ENCODE measurements around the gene CHST8. TPM values are rescaled to one million over a fixed set of nuclear protein-coding genes. Genes with fewer than 3 reads are reported as not detected.

Gene CHST8
- total and polyA plus RNA-seq, 2 donors from 2014 or later: 0.28 TPM; not detected in 1

DNA sequence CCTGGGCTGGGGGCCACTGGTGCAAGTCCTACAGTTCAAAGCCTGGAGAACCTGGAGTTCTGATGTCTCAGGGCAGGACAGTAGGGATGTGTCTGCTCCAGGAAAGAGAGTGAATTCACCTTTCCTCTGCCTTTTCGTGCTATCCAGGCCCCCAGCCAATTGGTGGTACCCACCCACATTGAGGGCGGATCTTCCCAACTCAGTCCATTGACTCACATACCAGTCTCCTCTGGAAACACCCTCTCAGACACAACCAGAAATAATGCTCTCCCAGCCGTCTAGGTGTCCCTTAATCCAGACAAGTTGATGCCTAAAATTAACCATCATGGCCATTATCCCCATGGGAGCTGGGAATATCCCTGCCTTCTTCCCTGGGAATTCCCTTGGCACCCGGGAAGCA is 38.8 kb upstream of the CHST8 start:
- no peaks in the 10 kb centered on the region for H3K27me3 ChIP-seq (ENCODE audit: control insufficient read depth, insufficient read depth, low read length)
- H3K9ac ChIP-seq (ENCODE audit: low read length in 3 of 3): no peak overlapping the region
- FAIRE-seq (no peak), DNase-seq (no peak)
- no peaks in the 10 kb centered on the region for H3K36me3 ChIP-seq (ENCODE audit: control insufficient read depth in 2 of 3, insufficient read depth in 3 of 3, low read length in 3 of 3)
- H3K4me1 ChIP-seq (ENCODE audit: control insufficient read depth in 2 of 3, insufficient read depth in 2 of 3, low read depth in 1 of 3, low read length in 3 of 3): no peaks in the 10 kb centered on the region
- intact Hi-C loops (cut with DNase I): no loop called here
- H3K27ac ChIP-seq (ENCODE audit: low read depth in 2 of 2, low read length in 2 of 2): no peak overlapping the region
- H3K4me3 ChIP-seq (ENCODE audit: low read length in 3 of 3): no peak overlapping the region
- TF ChIP-seq, protein P1, sequence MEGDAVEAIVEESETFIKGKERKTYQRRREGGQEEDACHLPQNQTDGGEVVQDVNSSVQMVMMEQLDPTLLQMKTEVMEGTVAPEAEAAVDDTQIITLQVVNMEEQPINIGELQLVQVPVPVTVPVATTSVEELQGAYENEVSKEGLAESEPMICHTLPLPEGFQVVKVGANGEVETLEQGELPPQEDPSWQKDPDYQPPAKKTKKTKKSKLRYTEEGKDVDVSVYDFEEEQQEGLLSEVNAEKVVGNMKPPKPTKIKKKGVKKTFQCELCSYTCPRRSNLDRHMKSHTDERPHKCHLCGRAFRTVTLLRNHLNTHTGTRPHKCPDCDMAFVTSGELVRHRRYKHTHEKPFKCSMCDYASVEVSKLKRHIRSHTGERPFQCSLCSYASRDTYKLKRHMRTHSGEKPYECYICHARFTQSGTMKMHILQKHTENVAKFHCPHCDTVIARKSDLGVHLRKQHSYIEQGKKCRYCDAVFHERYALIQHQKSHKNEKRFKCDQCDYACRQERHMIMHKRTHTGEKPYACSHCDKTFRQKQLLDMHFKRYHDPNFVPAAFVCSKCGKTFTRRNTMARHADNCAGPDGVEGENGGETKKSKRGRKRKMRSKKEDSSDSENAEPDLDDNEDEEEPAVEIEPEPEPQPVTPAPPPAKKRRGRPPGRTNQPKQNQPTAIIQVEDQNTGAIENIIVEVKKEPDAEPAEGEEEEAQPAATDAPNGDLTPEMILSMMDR (IDR thresholded peaks at IDR 0.05; ENCODE audit: borderline replicate concordance, extremely low read depth, insufficient read depth): no peak
- H3K9me3 ChIP-seq (ENCODE audit: control insufficient read depth in 2 of 3, insufficient read depth in 1 of 3, low read length in 3 of 3): peaks cover 0 to 9% (median 0%) of the 10 kb centered on the region in 3 donors

DNA sequence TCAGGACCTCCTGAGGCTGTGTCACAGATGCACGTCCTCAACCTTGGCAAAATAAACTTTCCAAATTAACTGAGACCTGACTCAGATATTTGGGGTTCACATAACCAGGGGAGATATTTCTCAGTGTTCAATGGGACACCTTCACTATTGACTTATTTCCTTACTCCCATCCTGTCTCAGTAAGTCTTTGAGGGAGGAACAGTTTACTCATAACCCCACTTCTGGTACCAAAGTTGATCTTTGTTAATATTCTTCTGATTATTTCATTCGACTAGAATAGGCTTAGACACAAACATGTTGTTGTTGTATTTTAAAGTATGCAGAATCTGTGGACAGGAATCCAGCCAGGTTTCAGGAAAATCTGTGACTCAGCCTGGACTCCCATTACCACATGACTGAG is 34.6 kb upstream of the CHST8 start:
- H3K36me3 ChIP-seq (ENCODE audit: control insufficient read depth in 2 of 3, insufficient read depth in 3 of 3, low read length in 3 of 3): no peaks in the 10 kb centered on the region
- no peaks in the 10 kb centered on the region for H3K4me1 ChIP-seq (ENCODE audit: control insufficient read depth in 2 of 3, insufficient read depth in 2 of 3, low read depth in 1 of 3, low read length in 3 of 3)
- DNase-seq (no peak), FAIRE-seq (no peak)
- H3K4me3 ChIP-seq (ENCODE audit: low read length in 3 of 3): no peak overlapping the region
- peaks cover 0 to 14% (median 2%) of the 10 kb centered on the region in 3 donors for H3K9me3 ChIP-seq (ENCODE audit: control insufficient read depth in 2 of 3, insufficient read depth in 1 of 3, low read length in 3 of 3)
- intact Hi-C loops (cut with DNase I): no loop called here
- no peaks in the 10 kb centered on the region for H3K27me3 ChIP-seq (ENCODE audit: control insufficient read depth, insufficient read depth, low read length)
- H3K27ac ChIP-seq (ENCODE audit: low read depth in 2 of 2, low read length in 2 of 2): no peak overlapping the region
- TF ChIP-seq, protein P1 (IDR thresholded peaks at IDR 0.05; ENCODE audit: borderline replicate concordance, extremely low read depth, insufficient read depth): no peak
- no peak overlapping the region for H3K9ac ChIP-seq (ENCODE audit: low read length in 3 of 3)

DNA sequence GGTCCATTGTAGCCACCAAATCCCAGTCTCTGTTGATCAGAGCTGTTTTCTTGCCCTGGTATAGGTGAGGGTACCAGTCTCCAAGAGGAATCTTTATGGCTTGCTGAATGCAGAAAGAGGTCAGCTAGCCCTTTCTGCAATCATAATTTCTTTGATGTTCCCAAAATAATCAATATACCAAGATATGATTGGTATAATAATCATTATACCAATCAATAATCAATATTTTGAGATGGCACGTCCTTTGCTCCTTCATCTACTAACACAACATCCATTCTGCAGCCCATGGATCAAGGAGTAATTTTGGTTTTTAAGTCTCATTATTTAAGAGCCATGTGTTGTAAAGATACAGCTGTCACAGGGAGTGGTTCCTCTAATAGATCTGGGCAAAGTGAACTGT is 31.5 kb upstream of the CHST8 start:
- FAIRE-seq (no peak), DNase-seq (no peak)
- intact Hi-C loops (cut with DNase I): no loop called here
- Histone ChIP-seq H3K27ac (ENCODE audit: low read depth in 2 of 2, low read length in 2 of 2) (no peak overlapping the region), H3K9ac (ENCODE audit: low read length in 3 of 3) (no peak overlapping the region), H3K4me3 (ENCODE audit: low read length in 3 of 3) (no peak overlapping the region), H3K4me1 (ENCODE audit: control insufficient read depth in 2 of 3, insufficient read depth in 2 of 3, low read depth in 1 of 3, low read length in 3 of 3) (no peaks in the 10 kb centered on the region), H3K36me3 (ENCODE audit: control insufficient read depth in 2 of 3, insufficient read depth in 3 of 3, low read length in 3 of 3) (no peaks in the 10 kb centered on the region), H3K27me3 (ENCODE audit: control insufficient read depth, insufficient read depth, low read length) (no peaks in the 10 kb centered on the region), H3K9me3 (ENCODE audit: control insufficient read depth in 2 of 3, insufficient read depth in 1 of 3, low read length in 3 of 3) (peaks cover 0 to 21% (median 2%) of the 10 kb centered on the region in 3 donors)
- TF ChIP-seq, protein P1 (IDR thresholded peaks at IDR 0.05; ENCODE audit: borderline replicate concordance, extremely low read depth, insufficient read depth): no peak

DNA sequence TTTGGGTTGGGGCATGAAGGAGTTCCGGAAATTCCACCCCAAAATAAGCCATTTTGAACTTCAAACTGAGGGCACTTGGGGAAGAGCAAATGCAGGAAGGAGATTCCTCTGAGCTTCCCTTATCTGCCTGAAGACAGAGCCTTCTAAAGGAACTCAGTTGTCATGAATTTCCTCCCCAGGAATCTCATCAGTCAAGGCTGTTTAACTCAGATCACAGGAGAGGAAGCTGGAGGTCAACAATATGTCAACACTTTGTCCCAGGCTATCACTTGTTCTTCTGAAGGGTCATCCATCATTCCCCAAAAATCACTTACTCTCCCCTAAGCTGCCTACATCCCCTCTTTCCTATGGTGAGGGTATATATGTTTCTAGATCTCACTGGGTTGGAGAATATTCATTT is 26.0 kb upstream of the CHST8 start:
- no peak overlapping the region for H3K9ac ChIP-seq (ENCODE audit: low read length in 3 of 3)
- DNase-seq: peak in 1 of 5 donors; percentile 20
- peaks cover 0 to 9% (median under 1%) of the 10 kb centered on the region in 3 donors for H3K9me3 ChIP-seq (ENCODE audit: control insufficient read depth in 2 of 3, insufficient read depth in 1 of 3, low read length in 3 of 3)
- no peak overlapping the region for H3K27ac ChIP-seq (ENCODE audit: low read depth in 2 of 2, low read length in 2 of 2)
- no peak overlapping the region for H3K4me3 ChIP-seq (ENCODE audit: low read length in 3 of 3)
- H3K36me3 ChIP-seq (ENCODE audit: control insufficient read depth in 2 of 3, insufficient read depth in 3 of 3, low read length in 3 of 3): no peaks in the 10 kb centered on the region
- TF ChIP-seq, protein P1 (IDR thresholded peaks at IDR 0.05; ENCODE audit: borderline replicate concordance, extremely low read depth, insufficient read depth): no peak
- H3K27me3 ChIP-seq (ENCODE audit: control insufficient read depth, insufficient read depth, low read length): no peaks in the 10 kb centered on the region
- intact Hi-C loops (cut with DNase I): no loop called here
- no peak for FAIRE-seq
- H3K4me1 ChIP-seq (ENCODE audit: control insufficient read depth in 2 of 3, insufficient read depth in 2 of 3, low read depth in 1 of 3, low read length in 3 of 3): no peaks in the 10 kb centered on the region
